ENCODE data around the gene B3GALT6. TPM values are rescaled to one million over a fixed set of nuclear protein-coding genes. Genes with fewer than 3 reads are reported as not detected.
"Not testable (repeated sequence)": the region's sequence is repeated elsewhere in the genome, so short reads cannot be mapped to it uniquely, and the experiment has no call there.

Gene B3GALT6
- 10 to 100 TPM; 11.3 to 16.0 TPM for total RNA-seq
- long read RNA-seq, transcript B3GALT6-201 (1 exons, 2,783 nt) = major isoform, 8 of 8 reads
- long read RNA-seq, partial matches to known transcripts = 0 of 8 reads
- long read RNA-seq, other reads (novel, unspliced or antisense) = 0 of 8 reads

GRCh38 chr1:1232208-1232795, at the start of gene B3GALT6:
TSS of gene B3GALT6 (plus strand) at chr1:1232237. CDS start at chr1:1232279, 42 bp downstream.
- ATAC-seq (no peak), DNase-seq (no peak)
- intact Hi-C loops (cut with DNase I) = loop anchor here in 1 of 2 donors (5.0 kb wide), 1 partner anchor 115 kb away; the partner anchor contains the start of gene C1orf159

DNA sequence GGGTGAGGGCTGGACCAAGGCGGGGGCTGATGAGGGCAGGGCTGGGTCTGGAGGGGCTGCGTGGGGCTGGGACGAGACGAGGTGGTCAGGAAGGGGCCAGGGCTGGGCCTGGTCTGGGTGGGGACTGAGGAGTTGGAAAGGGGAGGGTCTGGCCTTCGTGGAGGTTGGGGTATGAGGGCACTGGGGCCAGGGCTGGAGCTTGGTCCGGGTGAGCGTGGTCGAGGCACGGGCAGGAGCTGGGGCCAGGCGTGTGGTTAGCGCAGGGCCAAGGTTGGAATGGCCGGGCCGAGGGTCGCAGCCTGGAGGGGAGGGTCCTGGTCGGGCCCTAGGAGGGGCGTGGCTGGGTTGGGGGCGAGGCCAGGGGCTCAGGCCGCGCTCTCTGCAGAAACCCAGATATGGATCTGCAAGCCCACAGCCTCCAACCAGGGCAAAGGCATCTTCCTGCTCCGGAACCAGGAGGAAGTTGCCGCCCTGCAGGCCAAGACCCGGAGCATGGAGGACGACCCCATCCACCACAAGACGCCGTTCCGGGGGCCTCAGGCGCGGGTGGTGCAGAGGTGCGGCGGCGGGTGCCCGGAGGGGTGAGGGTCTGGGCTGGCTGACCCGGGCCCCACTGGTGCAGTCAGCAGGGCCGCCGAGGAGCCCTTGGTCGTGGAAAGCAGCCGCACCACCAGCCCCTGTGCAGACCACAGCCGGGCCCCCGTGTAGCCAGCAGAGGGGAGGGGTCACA, 49.4 kb upstream of the B3GALT6 start:
- peak; percentile 27 for DNase-seq
- intact Hi-C loops (cut with DNase I) = no loop called here
- peak in 1 of 2 donors; percentile 24 for ATAC-seq

GRCh38 chr1:1183221-1183747, 48.8 kb upstream of the B3GALT6 start:
- DNase-seq = peak; percentile 16
- intact Hi-C loops (cut with DNase I) = no loop called here
- ATAC-seq = peak in 1 of 2 donors; percentile 7

- no peak for ATAC-seq
- DNase-seq = no peak
- intact Hi-C loops (cut with DNase I) = no loop called here
These were observed 47.9 kb upstream of the B3GALT6 start for GRCh38 chr1:1183833-1184775.

GRCh38 chr1:1185101-1185765, 46.8 kb upstream of the B3GALT6 start:
- ATAC-seq (no peak), DNase-seq (peak; percentile 21)
- intact Hi-C loops (cut with DNase I) = no loop called here

DNA sequence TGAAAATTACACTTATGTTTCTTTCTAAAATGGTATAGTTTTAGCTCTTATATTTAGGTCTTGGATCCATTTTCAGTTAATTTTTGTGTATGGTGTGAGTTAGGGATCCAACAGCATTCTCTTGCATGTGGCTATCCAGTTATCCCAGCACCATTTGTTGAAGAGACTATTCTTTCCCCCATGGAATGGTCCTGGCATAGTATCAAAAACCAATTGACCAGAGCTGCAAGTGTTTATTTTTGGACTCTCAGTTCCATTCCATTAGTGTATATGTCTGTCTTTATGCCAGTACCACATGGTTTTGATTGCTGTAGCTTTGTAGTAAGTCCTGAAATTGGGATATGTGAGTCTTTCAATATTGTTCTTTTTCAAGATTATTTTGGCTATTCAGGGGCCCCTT, 44.1 kb upstream of the B3GALT6 start:
- DNase-seq = no peak
- ATAC-seq = no peak
- intact Hi-C loops (cut with DNase I) = no loop called here

DNA sequence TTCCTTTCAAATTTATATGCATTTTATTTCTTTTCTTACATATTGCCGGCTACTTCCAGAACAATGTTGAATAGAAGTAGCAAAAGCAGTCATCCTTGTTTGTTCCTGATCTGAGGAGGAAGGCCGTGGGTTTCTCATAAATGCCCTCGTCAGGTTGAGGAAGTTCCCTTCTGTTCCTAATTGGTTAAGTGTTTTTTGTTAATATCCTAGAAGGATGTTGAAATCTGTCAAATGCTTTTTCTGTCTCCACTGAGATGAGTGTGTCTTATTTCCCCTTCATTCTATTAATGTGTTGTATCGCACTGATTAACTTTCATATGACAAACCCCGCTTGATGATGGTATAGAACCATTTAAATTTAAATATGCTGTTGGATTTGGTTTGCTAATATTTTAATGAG, 42.9 kb upstream of the B3GALT6 start:
- intact Hi-C loops (cut with DNase I) = no loop called here
- ATAC-seq = no peak

GRCh38 chr1:1191734-1192133, 40.3 kb upstream of the B3GALT6 start:
- intact Hi-C loops (cut with DNase I) = no loop called here
- no peak for DNase-seq

More for the DNA sequence above, 42.9 kb upstream of the B3GALT6 start:
- no peak for DNase-seq

DNA sequence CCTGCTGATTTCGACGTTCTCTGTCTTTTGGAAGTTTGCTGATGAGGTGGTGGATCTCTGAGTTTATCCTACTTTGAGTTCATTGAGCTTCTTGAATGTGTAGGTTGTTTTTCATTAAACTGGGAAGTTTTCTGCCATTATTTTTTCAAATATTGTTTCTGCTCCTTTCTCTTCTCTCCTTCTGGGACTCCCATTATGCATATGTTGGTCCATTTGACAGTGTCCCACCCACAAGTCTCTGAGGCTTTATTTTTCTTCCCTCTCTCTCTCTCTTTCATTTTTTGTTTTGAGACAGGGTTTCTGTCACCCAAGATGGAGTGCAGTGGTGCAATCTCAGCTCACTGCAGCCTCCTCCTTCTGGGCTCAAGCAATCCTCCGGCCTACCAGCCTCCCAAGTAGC, 37.3 kb upstream of the B3GALT6 start:
- intact Hi-C loops (cut with DNase I) = no loop called here
- no peak for ATAC-seq
- DNase-seq = no peak

More at GRCh38 chr1:1191734-1192133, 40.3 kb upstream of the B3GALT6 start:
- ATAC-seq = no peak

DNA sequence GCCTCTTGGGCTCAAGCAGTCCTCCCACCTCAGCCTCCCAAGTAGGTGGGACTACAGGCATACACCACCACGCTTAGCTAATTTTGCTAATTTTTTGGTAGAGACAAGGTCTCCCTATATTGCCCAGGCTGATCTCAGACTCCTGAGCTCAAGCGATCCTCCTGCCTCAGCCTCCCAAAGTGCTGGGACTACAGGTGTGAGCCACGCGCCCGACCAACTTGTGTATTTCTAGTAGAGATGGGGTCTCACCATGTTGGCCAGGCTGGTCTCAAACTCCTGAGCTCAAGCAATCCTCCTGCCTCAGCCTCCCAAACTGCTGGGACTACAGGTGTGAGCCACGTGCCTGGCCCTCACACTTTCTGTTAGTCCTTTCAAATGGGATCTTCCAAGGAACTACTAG, 36.3 kb upstream of the B3GALT6 start:
- intact Hi-C loops (cut with DNase I); DNase-seq; ATAC-seq: not testable (repeated sequence)

GRCh38 chr1:1196431-1197187, 35.4 kb upstream of the B3GALT6 start:
- no peak for DNase-seq
- ATAC-seq = no peak
- intact Hi-C loops (cut with DNase I) = no loop called here

GRCh38 chr1:1197188-1197500, 34.9 kb upstream of the B3GALT6 start:
- intact Hi-C loops (cut with DNase I) = no loop called here
- DNase-seq = no peak
- ATAC-seq = no peak

DNA sequence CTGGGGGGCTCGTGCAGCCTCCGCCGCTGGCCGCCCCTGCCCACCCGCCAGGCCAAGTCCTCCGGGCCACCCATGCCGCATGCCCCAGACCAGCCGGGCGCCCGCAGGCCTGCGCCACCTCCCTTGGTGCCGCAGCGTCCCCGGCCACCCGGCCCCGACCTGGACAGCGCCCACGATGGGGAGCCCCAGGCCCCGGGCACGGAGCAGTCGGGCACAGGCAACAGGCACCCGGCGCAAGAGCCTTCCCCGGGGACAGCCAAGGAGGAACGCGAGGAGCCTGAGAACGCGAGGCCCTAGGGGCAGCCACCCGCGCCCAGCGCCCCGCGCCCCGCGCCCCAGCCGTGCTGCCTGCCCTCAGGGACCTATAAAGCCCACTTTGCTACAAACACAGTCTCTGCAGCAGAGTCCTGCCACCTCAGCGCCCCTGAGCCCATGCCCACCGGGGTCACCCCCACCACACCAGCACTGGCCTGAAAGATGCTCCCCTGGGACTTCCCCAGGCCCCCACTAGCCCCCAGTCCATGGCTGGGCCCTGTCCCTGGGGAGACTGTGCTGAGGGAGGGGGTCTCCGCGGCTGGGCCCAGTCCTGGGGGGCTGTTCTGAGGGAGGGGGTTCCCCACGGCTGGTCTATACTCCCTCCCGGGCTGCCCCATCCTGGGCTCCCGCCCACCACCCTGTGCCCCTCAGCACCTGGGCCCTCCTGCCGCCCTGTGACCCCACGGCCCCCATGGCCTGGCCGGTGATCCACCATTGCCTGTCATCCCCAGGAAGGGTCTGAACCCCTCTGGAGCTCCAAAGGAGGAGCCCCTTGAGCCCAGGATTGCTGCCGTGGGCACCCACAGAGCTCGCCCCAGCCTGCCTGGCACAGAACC, 34.2 kb upstream of the B3GALT6 start:
- no peak for ATAC-seq
- DNase-seq = peak; percentile 19
- intact Hi-C loops (cut with DNase I) = no loop called here

GRCh38 chr1:1198423-1199140, 33.5 kb upstream of the B3GALT6 start:
- DNase-seq (peak; percentile 15), ATAC-seq (no peak)
- intact Hi-C loops (cut with DNase I) = no loop called here

GRCh38 chr1:1199141-1199960, 32.7 kb upstream of the B3GALT6 start:
- DNase-seq (peak; percentile 16), ATAC-seq (no peak)
- intact Hi-C loops (cut with DNase I) = no loop called here

Data from left cardiac atrium (tissue), 4 donors.